HEK293 (cell line): ENCODE results near the gene S100A4.

Experiments
- CTCF ChIA-PET: fragments of 350-600 bp; formaldehyde crosslinking; extraction: SDS; loops from one replicate; lab custom pipeline; 2021; ENCODE audit warnings: antibody characterized with exemption; lab: Yijun Ruan, JAX
- POLR2A ChIA-PET: fragments of 300-600 bp; formaldehyde crosslinking; extraction: SDS; loops from one replicate; lab custom pipeline; 2020; ENCODE audit warnings: antibody characterized with exemption, inconsistent platforms; lab: Yijun Ruan, JAX
- H3K27ac ChIP-seq: fragments of 200-500 bp; sonication (Bioruptor generic); 2 replicates; pipeline ENCODE4 v1.5.1; 2014; ENCODE audit warnings: low read depth, low read length, control low read depth, inconsistent platforms; ENCODE audit errors: extremely low read depth
- H3K36me3 ChIP-seq, 2 experiments: fragments of 200-500 bp in 1 of 2; sonication (Bioruptor generic) in 1 of 2; 1 replicate in 1 of 2; 2 replicates in 1 of 2; pipeline ENCODE4 v1.5.1; 2014 to 2017; ENCODE audit warnings: inconsistent platforms in 2 of 2, low read length in 2 of 2; ENCODE audit not compliant: control insufficient read depth in 2 of 2, insufficient read depth in 1 of 2
- H3K4me1 ChIP-seq: fragments of 200-500 bp; sonication (Bioruptor generic); 2 replicates; pipeline ENCODE4 v1.5.1; 2014; ENCODE audit warnings: mild to moderate bottlenecking, low read length, inconsistent platforms; ENCODE audit not compliant: control insufficient read depth, insufficient read depth
- H3K4me3 ChIP-seq: 2 replicates; pipeline ENCODE4 v1.5.1; 2011; ENCODE audit warnings: low read depth, mild to moderate bottlenecking, control low read depth, low read length, moderate library complexity
- H3K9me3 ChIP-seq: fragments of 200-500 bp; sonication (Bioruptor generic); 2 replicates; pipeline ENCODE4 v1.5.1; 2014; ENCODE audit warnings: low read depth, low read length, inconsistent platforms; ENCODE audit not compliant: control insufficient read depth, insufficient read depth
- BCL6B ChIP-seq: fragments of 450-650 bp; formaldehyde crosslinking; IDR thresholded peaks from 2 replicates; pipeline ENCODE4 v1.5.1; 2017; ENCODE audit warnings: missing biosample characterization, missing genetic modification characterization
- ELK4 ChIP-seq: IDR thresholded peaks from 2 replicates; pipeline ENCODE4 v1.6.1; 2011; ENCODE audit warnings: mild to moderate bottlenecking, low read depth, low read length, borderline replicate concordance
- FEZF1 ChIP-seq: fragments of 450-650 bp; formaldehyde crosslinking; IDR thresholded peaks from 2 replicates; pipeline ENCODE4 v1.5.1; 2016; ENCODE audit warnings: missing biosample characterization, missing genetic modification characterization
- GLI2 ChIP-seq: fragments of 450-650 bp; formaldehyde crosslinking; IDR thresholded peaks from 2 replicates; pipeline ENCODE4; 2017; ENCODE audit warnings: missing biosample characterization, missing genetic modification characterization, low read depth, borderline replicate concordance
- KLF1 ChIP-seq: fragments of 450-650 bp; formaldehyde crosslinking; IDR thresholded peaks from 2 replicates; pipeline ENCODE4 v1.5.1; 2016; ENCODE audit warnings: missing biosample characterization, missing genetic modification characterization
- KLF7 ChIP-seq: fragments of 450-650 bp; formaldehyde crosslinking; IDR thresholded peaks from 2 replicates; pipeline ENCODE4 v1.5.1; 2016; ENCODE audit warnings: missing biosample characterization, missing genetic modification characterization, borderline replicate concordance
- PBX3 ChIP-seq: sonication (generic); formaldehyde crosslinking; IDR thresholded peaks from 2 replicates; pipeline ENCODE4 v1.8.1; 2022; ENCODE audit warnings: mild to moderate bottlenecking, moderate library complexity, missing genetic modification reagents
- SCRT2 ChIP-seq: fragments of 450-650 bp; formaldehyde crosslinking; IDR thresholded peaks from 2 replicates; pipeline ENCODE4 v1.5.1; 2016; ENCODE audit warnings: missing biosample characterization, missing genetic modification characterization
- SP3 ChIP-seq: fragments of 450-650 bp; formaldehyde crosslinking; IDR thresholded peaks from 2 replicates; pipeline ENCODE4 v1.5.1; 2016; ENCODE audit warnings: missing biosample characterization, missing genetic modification characterization
- TCF7L2 ChIP-seq: IDR thresholded peaks from 2 replicates; pipeline ENCODE4 v1.6.1; 2011; ENCODE audit warnings: low read depth, mild to moderate bottlenecking, inconsistent platforms, low read length, moderate library complexity, borderline replicate concordance
- TRIM28 ChIP-seq: IDR thresholded peaks from 2 replicates; pipeline ENCODE4 v1.6.1; 2011; ENCODE audit warnings: low read length, control low read depth, borderline replicate concordance
- ZNF114 ChIP-seq: fragments of 450-650 bp; formaldehyde crosslinking; IDR thresholded peaks from 2 replicates; pipeline ENCODE4 v1.5.0; 2017; ENCODE audit warnings: missing biosample characterization, missing genetic modification characterization
- ZNF138 ChIP-seq: fragments of 450-650 bp; formaldehyde crosslinking; IDR thresholded peaks from 2 replicates; pipeline ENCODE4 v1.5.1; 2016; ENCODE audit warnings: missing biosample characterization, missing genetic modification characterization, borderline replicate concordance
- ZNF146 ChIP-seq: fragments of 450-650 bp; formaldehyde crosslinking; IDR thresholded peaks from 2 replicates; pipeline ENCODE4 v1.5.1; 2016; ENCODE audit warnings: missing biosample characterization, missing genetic modification characterization
- ZNF2 ChIP-seq: fragments of 450-650 bp; formaldehyde crosslinking; IDR thresholded peaks from 2 replicates; pipeline ENCODE4 v1.5.1; 2016; ENCODE audit warnings: missing biosample characterization, missing genetic modification characterization
- ZNF211 ChIP-seq: fragments of 450-650 bp; formaldehyde crosslinking; IDR thresholded peaks from 2 replicates; pipeline ENCODE4 v1.5.1; 2016; ENCODE audit warnings: low read depth, missing biosample characterization, missing genetic modification characterization
- ZNF266 ChIP-seq: fragments of 450-650 bp; formaldehyde crosslinking; IDR thresholded peaks from 2 replicates; pipeline ENCODE4 v1.5.1; 2016; ENCODE audit warnings: missing biosample characterization, missing genetic modification characterization, low read depth
- ZNF302 ChIP-seq: fragments of 450-650 bp; formaldehyde crosslinking; IDR thresholded peaks from 2 replicates; pipeline ENCODE4 v1.5.1; 2016; ENCODE audit warnings: missing biosample characterization, missing genetic modification characterization, low read depth
- ZNF324 ChIP-seq: fragments of 450-650 bp; formaldehyde crosslinking; IDR thresholded peaks from 2 replicates; pipeline ENCODE4 v1.5.1; 2016; ENCODE audit warnings: missing biosample characterization, missing genetic modification characterization
- ZNF350 ChIP-seq: fragments of 450-650 bp; formaldehyde crosslinking; IDR thresholded peaks from 2 replicates; pipeline ENCODE4 v1.5.0; 2017; ENCODE audit warnings: missing biosample characterization, mild to moderate bottlenecking, missing genetic modification characterization
- ZNF394 ChIP-seq: fragments of 450-650 bp; formaldehyde crosslinking; IDR thresholded peaks from 2 replicates; pipeline ENCODE4 v1.5.1; 2016; ENCODE audit warnings: missing biosample characterization, missing genetic modification characterization, mild to moderate bottlenecking, moderate library complexity, borderline replicate concordance
- ZNF473 ChIP-seq: fragments of 450-650 bp; formaldehyde crosslinking; IDR thresholded peaks from 2 replicates; pipeline ENCODE4 v1.5.1; 2017; ENCODE audit warnings: missing biosample characterization, missing genetic modification characterization
- ZNF521 ChIP-seq: fragments of 450-650 bp; formaldehyde crosslinking; IDR thresholded peaks from 2 replicates; pipeline ENCODE4 v1.5.1; 2017; ENCODE audit warnings: missing biosample characterization, mild to moderate bottlenecking, missing genetic modification characterization
- ZNF558 ChIP-seq: fragments of 450-650 bp; formaldehyde crosslinking; IDR thresholded peaks from 2 replicates; pipeline ENCODE4 v1.5.1; 2016; ENCODE audit warnings: missing biosample characterization, missing genetic modification characterization
- ZNF585B ChIP-seq: fragments of 450-650 bp; formaldehyde crosslinking; IDR thresholded peaks from 2 replicates; pipeline ENCODE4 v1.5.1; 2016; ENCODE audit warnings: missing biosample characterization, missing genetic modification characterization
- ZNF610 ChIP-seq: fragments of 450-650 bp; formaldehyde crosslinking; IDR thresholded peaks from 2 replicates; pipeline ENCODE4 v1.5.1; 2016; ENCODE audit warnings: missing biosample characterization, missing genetic modification characterization, borderline replicate concordance
- ZNF626 ChIP-seq: fragments of 450-650 bp; sonication (Bioruptor Pico); formaldehyde crosslinking; IDR thresholded peaks from 2 replicates; pipeline ENCODE4 v1.5.1; 2018; ENCODE audit warnings: missing biosample characterization, missing genetic modification characterization, inconsistent platforms
- ZNF658 ChIP-seq: fragments of 450-650 bp; formaldehyde crosslinking; IDR thresholded peaks from 2 replicates; pipeline ENCODE4; 2016; ENCODE audit warnings: missing biosample characterization, missing genetic modification characterization
- ZNF677 ChIP-seq: fragments of 450-650 bp; IDR thresholded peaks from 2 replicates; pipeline ENCODE4 v1.5.0; 2018; ENCODE audit warnings: missing biosample characterization, mild to moderate bottlenecking, missing genetic modification characterization, moderate library complexity
- ZNF701 ChIP-seq: fragments of 450-650 bp; formaldehyde crosslinking; IDR thresholded peaks from 2 replicates; pipeline ENCODE4 v1.5.1; 2016; ENCODE audit warnings: missing biosample characterization, missing genetic modification characterization
- ZNF768 ChIP-seq: fragments of 450-650 bp; formaldehyde crosslinking; IDR thresholded peaks from 2 replicates; pipeline ENCODE4 v1.5.1; 2018; ENCODE audit warnings: missing biosample characterization, mild to moderate bottlenecking, missing genetic modification characterization
- ZNF776 ChIP-seq: fragments of 450-650 bp; formaldehyde crosslinking; IDR thresholded peaks from 2 replicates; pipeline ENCODE4 v1.5.0; 2017; ENCODE audit warnings: missing biosample characterization, missing genetic modification characterization, borderline replicate concordance
- ZNF792 ChIP-seq: fragments of 450-650 bp; formaldehyde crosslinking; IDR thresholded peaks from 2 replicates; pipeline ENCODE4 v1.5.1; 2016; ENCODE audit warnings: missing biosample characterization, missing genetic modification characterization
- ZSCAN30 ChIP-seq: fragments of 450-650 bp; IDR thresholded peaks from 2 replicates; pipeline ENCODE4 v1.5.1; 2018; ENCODE audit warnings: missing biosample characterization, mild to moderate bottlenecking, missing genetic modification characterization, moderate library complexity

The S100A4 gene

GRCh38 chr1:153560241-153560640 is 14.6 kb upstream of the S100A4 start:
- Histone ChIP-seq H3K4me1 (no peaks in the 10 kb centered on the region), H3K27ac (no peak overlapping the region), H3K4me3 (no peak overlapping the region), H3K36me3 (no peaks in the 10 kb centered on the region), H3K9me3 (no peaks in the 10 kb centered on the region)
- ChIA-PET CTCF (interaction anchor here (0.7 to 1.3 kb wide), 3 partner anchors 26 to 1401 kb away, joined by 3 to 5 read pairs (median 3); no protein-coding TSS in a partner anchor), POLR2A (no interaction called here)
- TF ChIP-seq SCRT2 (tag by site-specific recombination) (no peak), ZNF324 (no peak), BCL6B (no peak), ZNF146 (tag by site-specific recombination) (no peak), ZNF211 (tag by site-specific recombination) (no peak), ZNF2 (tag by site-specific recombination) (no peak), ZNF521 (tag by site-specific recombination) (no peak), ZSCAN30 (no peak), ZNF558 (tag by site-specific recombination) (no peak), ZNF473 (tag by site-specific recombination) (no peak), TCF7L2 (no peak), TRIM28 (no peak), PBX3 (CRISPR knock-in tag) (no peak), KLF7 (no peak), ZNF776 (tag by site-specific recombination) (no peak), ZNF138 (no peak), ZNF610 (tag by site-specific recombination) (no peak), ZNF350 (tag by site-specific recombination) (no peak)

- CTCF ChIA-PET, result interaction anchor here (0.6 to 1.2 kb wide), 4 partner anchors 47 to 1874 kb away, joined by 3 to 5 read pairs (median 4); no protein-coding TSS in a partner anchor
- POLR2A ChIA-PET, result interaction anchor here (0.6 to 1.3 kb wide), 3 partner anchors 13 to 85 kb away, joined by 3 to 4 read pairs (median 3); no protein-coding TSS in a partner anchor
These were observed 12.3 kb upstream of the S100A4 start for GRCh38 chr1:153557877-153558276.

More at GRCh38 chr1:153557877-153558276, 12.3 kb upstream of the S100A4 start:
- Histone ChIP-seq H3K4me1 (no peaks in the 10 kb centered on the region), H3K36me3 (no peaks in the 10 kb centered on the region), H3K27ac (no peak overlapping the region), H3K9me3 (no peaks in the 10 kb centered on the region)
- TF ChIP-seq ZNF658 (no peak), GLI2 (tag by site-specific recombination) (no peak), ZNF585B (tag by site-specific recombination) (no peak), ZNF792 (tag by site-specific recombination) (no peak), ZNF266 (tag by site-specific recombination) (no peak), ZNF701 (no peak), ZNF2 (tag by site-specific recombination) (no peak), SP3 (tag by site-specific recombination) (no peak), ZNF114 (tag by site-specific recombination) (no peak), ZNF677 (no peak), FEZF1 (tag by site-specific recombination) (no peak), ZNF302 (tag by site-specific recombination) (no peak), KLF1 (tag by site-specific recombination) (no peak), ZNF610 (tag by site-specific recombination) (no peak), ZNF768 (no peak), ELK4 (no peak), ZNF626 (tag by site-specific recombination) (no peak), ZNF394 (tag by site-specific recombination) (no peak), ZNF324 (no peak)
- TF ChIP-seq, all 188 proteins: peak for 0
- H3K4me3 ChIP-seq, result no peak overlapping the region
